Fibroblast of lung (primary cell): ENCODE data around the gene RBM28. TPM values are rescaled to one million over a fixed set of nuclear protein-coding genes. Genes with fewer than 3 reads are reported as not detected.

Source experiments
- DNase-seq, 2 donors: peaks; one replicate each; pipeline versions ENCODE4 v3.0.0 to v3.0.0-alpha.2; 2010; ENCODE audit warnings: low read depth in 2 of 2
- H2AFZ ChIP-seq: 2 replicates; pipeline ENCODE4 v1.5.1; 2012; ENCODE audit warnings: low read length, control low read depth, inconsistent platforms
- H3K27ac ChIP-seq: 2 replicates; pipeline ENCODE4 v1.5.1; 2011; ENCODE audit warnings: low read length, control low read depth; ENCODE audit not compliant: insufficient read depth
- H3K27me3 ChIP-seq: 2 replicates; pipeline ENCODE4 v1.5.1; 2011; ENCODE audit warnings: mild to moderate bottlenecking, low read length; ENCODE audit not compliant: control insufficient read depth, insufficient read depth
- H3K36me3 ChIP-seq: 2 replicates; pipeline ENCODE4 v1.5.1; 2011; ENCODE audit warnings: low read length; ENCODE audit not compliant: control insufficient read depth, insufficient read depth
- H3K4me1 ChIP-seq: 2 replicates; pipeline ENCODE4 v1.5.1; 2011; ENCODE audit warnings: low read length; ENCODE audit not compliant: control insufficient read depth, insufficient read depth; ENCODE audit errors: extremely low read depth
- H3K4me2 ChIP-seq: 2 replicates; pipeline ENCODE4 v1.5.1; 2011; ENCODE audit warnings: low read length, control low read depth; ENCODE audit not compliant: insufficient read depth; ENCODE audit errors: extremely low read depth
- H3K4me3 ChIP-seq, 4 experiments: fragments of 200-600 bp in 1 of 4; sonication (generic) in 1 of 4; replicated peaks in 1 of 4; 2 replicates each; pipeline ENCODE4 v1.5.1; 2011 to 2016; ENCODE audit warnings: low read length in 4 of 4, low read depth in 3 of 4, mild to moderate bottlenecking in 3 of 4, control low read depth in 2 of 4, inconsistent platforms in 1 of 4, mixed read lengths in 1 of 4; ENCODE audit not compliant: insufficient read depth in 1 of 4; ENCODE audit errors: control extremely low read depth in 1 of 4
- H3K79me2 ChIP-seq: 2 replicates; pipeline ENCODE4 v1.5.1; 2012; ENCODE audit warnings: mild to moderate bottlenecking, low read length, inconsistent platforms; ENCODE audit not compliant: control insufficient read depth, insufficient read depth
- H3K9ac ChIP-seq: 2 replicates; pipeline ENCODE4 v1.5.1; 2011; ENCODE audit warnings: mild to moderate bottlenecking, low read length, control low read depth; ENCODE audit not compliant: insufficient read depth
- H3K9me3 ChIP-seq: 2 replicates; pipeline ENCODE4 v1.5.1; 2012; ENCODE audit warnings: low read depth, low read length; ENCODE audit not compliant: control insufficient read depth, insufficient read depth
- H4K20me1 ChIP-seq: 2 replicates; pipeline ENCODE4 v1.5.1; 2011; ENCODE audit warnings: low read length; ENCODE audit not compliant: control insufficient read depth, insufficient read depth; ENCODE audit errors: extremely low read depth
- CTCF ChIP-seq, 2 donors: IDR thresholded peaks in 1 of 2; conservative IDR thresholded peaks in 1 of 2; 1 replicate in 1 of 2; 2 replicates in 1 of 2; pipeline ENCODE4 v1.5.1; 2011 to 2012; ENCODE audit warnings: low read length in 2 of 2, control low read depth in 1 of 2, inconsistent platforms in 1 of 2, low read depth in 1 of 2, mild to moderate bottlenecking in 1 of 2
- EZH2 ChIP-seq: IDR thresholded peaks from 2 replicates; pipeline ENCODE4 v1.5.1; 2012; ENCODE audit warnings: low read length, control low read depth, mild to moderate bottlenecking; ENCODE audit errors: missing control alignments
- polyA plus RNA-seq, 2 donors: library from polyadenylated mRNA; depleted of rRNA in 1 of 2; stranded (reverse) in 1 of 2; unstranded in 1 of 2; fragments of >200 nt; gene quantifications; 2 replicates each; pipeline ENCODE4 v1.2.1, GENCODE V29; 2011 to 2012; ENCODE audit warnings: missing spikeins in 1 of 2
- total RNA-seq: library from RNA; depleted of rRNA; stranded (reverse); fragments of >200 nt; gene quantifications from 2 replicates; pipeline ENCODE4 v1.2.1, GENCODE V29; 2014

Gene RBM28
- total and polyA plus RNA-seq, 2 donors (not counting 1 experiment from before 2014, with no cell fraction given) = 11.2 to 22.9 TPM

GRCh38 chr7:128388145-128388485 lies 44.4 kb upstream of the RBM28 start:
- no peak for TF ChIP-seq EZH2
- no peak for TF ChIP-seq CTCF (conservative IDR thresholded peaks at IDR 0.05 in 1 of 2, IDR thresholded peaks at IDR 0.05 in 1 of 2; ENCODE audit: low read depth in 1 of 2, low read length in 2 of 2)
- Histone ChIP-seq H4K20me1 (no peaks in the 10 kb centered on the region), H3K9ac (no peak overlapping the region), H3K36me3 (peaks cover 4% of the 10 kb centered on the region), H3K9me3 (no peaks in the 10 kb centered on the region), H2AFZ (no peak overlapping the region), H3K27me3 (peaks cover 9% of the 10 kb centered on the region), H3K4me3 (no peak overlapping the region), H3K27ac (no peak overlapping the region), H3K4me1 (no peaks in the 10 kb centered on the region), H3K79me2 (no peaks in the 10 kb centered on the region), H3K4me2 (no peak overlapping the region)
- DNase-seq = no peak

- Histone ChIP-seq H3K9ac (no peak overlapping the region), H3K27ac (no peak overlapping the region), H3K36me3 (peaks cover 4% of the 10 kb centered on the region), H3K4me3 (no peak overlapping the region), H4K20me1 (no peaks in the 10 kb centered on the region), H3K4me1 (no peaks in the 10 kb centered on the region), H2AFZ (no peak overlapping the region), H3K79me2 (no peaks in the 10 kb centered on the region), H3K9me3 (no peaks in the 10 kb centered on the region), H3K27me3 (peaks cover 12% of the 10 kb centered on the region), H3K4me2 (no peak overlapping the region)
- no peak for TF ChIP-seq EZH2
- TF ChIP-seq CTCF (conservative IDR thresholded peaks at IDR 0.05 in 1 of 2, IDR thresholded peaks at IDR 0.05 in 1 of 2; ENCODE audit: low read depth in 1 of 2, low read length in 2 of 2) = peak; percentile 77 to 88
- DNase-seq = peak; percentile 52 to 77
Measured at GRCh38 chr7:128387216-128388144, 43.8 kb upstream of the RBM28 start.

GRCh38 chr7:128385988-128386925 lies 42.5 kb upstream of the RBM28 start:
- no peaks in the 10 kb centered on the region for H3K9me3 ChIP-seq

More at GRCh38 chr7:128385988-128386925, 42.5 kb upstream of the RBM28 start:
- Histone ChIP-seq H3K27ac (no peak overlapping the region), H3K4me1 (no peaks in the 10 kb centered on the region), H2AFZ (no peak overlapping the region), H3K36me3 (no peaks in the 10 kb centered on the region), H3K27me3 (peaks cover 12% of the 10 kb centered on the region), H3K9ac (no peak overlapping the region), H3K4me3 (no peak overlapping the region), H3K79me2 (no peaks in the 10 kb centered on the region), H3K4me2 (no peak overlapping the region), H4K20me1 (no peaks in the 10 kb centered on the region)
- no peak for DNase-seq
- TF ChIP-seq EZH2 (no peak), CTCF (conservative IDR thresholded peaks at IDR 0.05 in 1 of 2, IDR thresholded peaks at IDR 0.05 in 1 of 2; ENCODE audit: low read depth in 1 of 2, low read length in 2 of 2) (no peak)
